PC-3 (cell line): ENCODE results near the gene DCBLD1. TPM values are rescaled to one million over a fixed set of nuclear protein-coding genes. Genes with fewer than 3 reads are reported as not detected.

ENCODE experiments used
- ATAC-seq: fragments of 200-7000 bp; cut with Tn5 transposase; 2 replicates; pipeline ENCODE4 v1.9.1; 2020; ENCODE audit warnings: mild to moderate bottlenecking, moderate library complexity
- BruUV-seq: library from RNA; stranded (reverse); fragments of 400-500 nt; replicated peaks from 2 replicates; lab custom pipeline; 2021; lab: Mats Ljungman, UMichigan
- CTCF ChIA-PET: fragments of 300-600 bp; sonication (Branson Sonifier 250); formaldehyde crosslinking; loops from one replicate; lab custom pipeline; 2022; ENCODE audit warnings: antibody characterized with exemption; lab: Charles Lee
- POLR2A ChIA-PET: fragments of 300-600 bp; sonication (Branson Sonifier 250); formaldehyde crosslinking; loops from one replicate; lab custom pipeline; 2022; ENCODE audit warnings: antibody characterized with exemption; ENCODE audit not compliant: unreplicated experiment; lab: Charles Lee
- DNase-seq: peaks from one replicate; pipeline ENCODE4 v3.0.0-alpha.2; 2015
- H2AFZ ChIP-seq: fragments of 300-600 bp; sonication (generic); 2 replicates; pipeline ENCODE4 v1.6.0; 2016; ENCODE audit warnings: antibody characterized with exemption, low read length
- H3F3A ChIP-seq: fragments of 300-600 bp; sonication (generic); one replicate; pipeline ENCODE4 v1.6.0; 2017; ENCODE audit warnings: antibody characterized with exemption, low read length, control low read depth, mild to moderate bottlenecking; ENCODE audit not compliant: unreplicated experiment
- H3K27ac ChIP-seq: fragments of 300-600 bp; sonication (generic); 2 replicates; pipeline ENCODE4 v1.5.1; 2016; ENCODE audit warnings: mild to moderate bottlenecking, low read length
- H3K27me3 ChIP-seq: fragments of 300-600 bp; sonication (generic); 2 replicates; pipeline ENCODE4 v1.6.1; 2016; ENCODE audit warnings: low read length, mixed read lengths
- H3K36me3 ChIP-seq: fragments of 300-600 bp; sonication (generic); 2 replicates; pipeline ENCODE4 v1.6.1; 2016; ENCODE audit warnings: low read depth, mixed run types, low read length, mixed read lengths
- H3K4me1 ChIP-seq: fragments of 300-600 bp; sonication (generic); 2 replicates; pipeline ENCODE4 v1.5.1; 2016; ENCODE audit warnings: low read length; ENCODE audit not compliant: insufficient read depth
- H3K4me2 ChIP-seq: fragments of 300-600 bp; sonication (generic); 2 replicates; pipeline ENCODE4 v1.6.0; 2016; ENCODE audit warnings: low read length
- H3K4me3 ChIP-seq: fragments of 300-600 bp; sonication (generic); 2 replicates; pipeline ENCODE4 v1.5.1; 2016; ENCODE audit warnings: mild to moderate bottlenecking, low read length, mixed read lengths
- H3K79me2 ChIP-seq: fragments of 300-600 bp; sonication (generic); 2 replicates; pipeline ENCODE4 v1.6.1; 2017; ENCODE audit warnings: low read length, mixed read lengths
- H3K9ac ChIP-seq: fragments of 300-600 bp; sonication (generic); 2 replicates; pipeline ENCODE4 v1.6.0; 2016; ENCODE audit warnings: mild to moderate bottlenecking, low read length
- H3K9me2 ChIP-seq: fragments of 300-600 bp; sonication (generic); replicated peaks from 2 replicates; pipeline ENCODE4 v1.6.1; 2016; ENCODE audit warnings: mixed run types, low read length, mixed read lengths
- H3K9me3 ChIP-seq: fragments of 300-600 bp; sonication (generic); 2 replicates; pipeline ENCODE4 v1.6.1; 2016; ENCODE audit warnings: low read length, mixed read lengths
- H4K20me1 ChIP-seq: fragments of 300-600 bp; sonication (generic); 2 replicates; pipeline ENCODE4 v1.6.1; 2016; ENCODE audit warnings: low read length, mixed read lengths
- EZH2 ChIP-seq: fragments of 300-600 bp; sonication (generic); IDR thresholded peaks from one replicate; pipeline ENCODE4 v1.6.1; 2017; ENCODE audit warnings: antibody characterized with exemption, mild to moderate bottlenecking, low read length; ENCODE audit not compliant: unreplicated experiment
- EZH2phosphoT487 ChIP-seq: fragments of 300-600 bp; sonication (generic); IDR thresholded peaks from 2 replicates; pipeline ENCODE4 v1.6.1; 2018; ENCODE audit warnings: mild to moderate bottlenecking, antibody characterized with exemption, low read length, borderline replicate concordance
- intact Hi-C: fragments of 100-400 bp; cut with micrococcal nuclease; formaldehyde crosslinking; loops from 2 replicates; pipeline ENCODE4 v1.9.0; 2023
- total RNA-seq: library from RNA; depleted of rRNA; stranded (reverse); fragments of >200 nt; gene quantifications from 2 replicates; pipeline ENCODE4 v1.2.3, GENCODE V29; 2014; rRNA removed
- TF ChIP-seq, protein P1 (sequence below): fragments of 300-600 bp; sonication (generic); conservative IDR thresholded peaks from 2 replicates; pipeline ENCODE4 v1.5.1; 2017; ENCODE audit warnings: antibody characterized with exemption, low read depth, mild to moderate bottlenecking, low read length

DCBLD1 gene
- total RNA-seq, 1 experiment from 2014 or later, result 35.9 TPM

DNA sequence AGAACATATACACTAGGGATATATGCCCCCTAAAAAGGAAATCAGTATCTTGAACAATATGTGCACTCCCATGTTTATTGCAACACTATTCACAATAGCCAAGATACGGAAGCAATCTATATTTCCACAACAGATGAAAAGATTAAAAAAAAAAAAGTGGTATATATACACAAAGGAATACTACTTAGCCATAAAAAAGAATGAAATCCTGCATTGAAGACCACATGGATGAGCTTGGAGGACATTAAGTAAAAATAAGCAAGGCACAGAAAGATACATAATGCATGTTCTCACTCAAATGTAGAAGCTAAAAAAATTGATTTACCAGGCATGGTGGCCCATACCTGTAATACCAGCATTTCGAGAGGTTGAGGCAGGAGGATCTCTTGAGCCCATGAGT lies 115.3 kb downstream of the DCBLD1 start:
- ChIA-PET CTCF (no interaction called here), POLR2A (no interaction called here)
- Histone ChIP-seq H3K9ac (no peak overlapping the region), H3F3A (no peaks in the 10 kb centered on the region), H3K4me3 (no peak overlapping the region), H3K27ac (no peak overlapping the region), H2AFZ (no peak overlapping the region), H3K36me3 (peaks cover 10% of the 10 kb centered on the region), H3K79me2 (peaks cover 88% of the 10 kb centered on the region), H3K27me3 (no peaks in the 10 kb centered on the region), H3K4me1 (0 out of 2 replicates have a peak, but pooled peaks cover 9% of the 10 kb centered on the region), H4K20me1 (no peaks in the 10 kb centered on the region), H3K4me2 (no peak overlapping the region), H3K9me3 (no peaks in the 10 kb centered on the region), H3K9me2 (no peaks in the 10 kb centered on the region)
- DNase-seq (no peak), ATAC-seq (no peak)
- intact Hi-C loops, result no loop called here
- TF ChIP-seq EZH2phosphoT487, result no peak
- TF ChIP-seq, protein P1, sequence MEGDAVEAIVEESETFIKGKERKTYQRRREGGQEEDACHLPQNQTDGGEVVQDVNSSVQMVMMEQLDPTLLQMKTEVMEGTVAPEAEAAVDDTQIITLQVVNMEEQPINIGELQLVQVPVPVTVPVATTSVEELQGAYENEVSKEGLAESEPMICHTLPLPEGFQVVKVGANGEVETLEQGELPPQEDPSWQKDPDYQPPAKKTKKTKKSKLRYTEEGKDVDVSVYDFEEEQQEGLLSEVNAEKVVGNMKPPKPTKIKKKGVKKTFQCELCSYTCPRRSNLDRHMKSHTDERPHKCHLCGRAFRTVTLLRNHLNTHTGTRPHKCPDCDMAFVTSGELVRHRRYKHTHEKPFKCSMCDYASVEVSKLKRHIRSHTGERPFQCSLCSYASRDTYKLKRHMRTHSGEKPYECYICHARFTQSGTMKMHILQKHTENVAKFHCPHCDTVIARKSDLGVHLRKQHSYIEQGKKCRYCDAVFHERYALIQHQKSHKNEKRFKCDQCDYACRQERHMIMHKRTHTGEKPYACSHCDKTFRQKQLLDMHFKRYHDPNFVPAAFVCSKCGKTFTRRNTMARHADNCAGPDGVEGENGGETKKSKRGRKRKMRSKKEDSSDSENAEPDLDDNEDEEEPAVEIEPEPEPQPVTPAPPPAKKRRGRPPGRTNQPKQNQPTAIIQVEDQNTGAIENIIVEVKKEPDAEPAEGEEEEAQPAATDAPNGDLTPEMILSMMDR, result no peak
- no peak for TF ChIP-seq EZH2
- BruUV-seq, result no TSS peak

Other genes starting within 250 kb of the DCBLD1 start
- not detected in 2 replicates for gene VGLL2, start 217.1 kb upstream of the DCBLD1 start, total RNA-seq
- 0.07 and 0.17 TPM in 2 replicates for gene ROS1, start 56.7 kb upstream of the DCBLD1 start, total RNA-seq
- 15.8 and 17.1 TPM in 2 replicates for gene GOPC, start 119.8 kb downstream of the DCBLD1 start, total RNA-seq
- 12.7 and 18.0 TPM in 2 replicates for gene NUS1, start 192.8 kb downstream of the DCBLD1 start, total RNA-seq